Ovary (tissue), 3 donors: ENCODE measurements around the gene YBX1.

Source experiments
- CTCF ChIP-seq, 3 donors: fragments of 450-650 bp in 2 of 3; fragments of 200-600 bp in 1 of 3; IDR thresholded peaks; one replicate each; pipeline versions ENCODE4 v1.5.1 to v1.8.0; 2016 to 2022; ENCODE audit warnings: antibody characterized with exemption in 3 of 3, mild to moderate bottlenecking in 1 of 3
- EP300 ChIP-seq: sonication (generic); formaldehyde crosslinking; IDR thresholded peaks from one replicate; pipeline ENCODE4 v1.6.1; 2017; ENCODE audit warnings: antibody characterized with exemption
- POLR2A ChIP-seq: fragments of 450-650 bp; IDR thresholded peaks from one replicate; pipeline ENCODE4 v1.6.1; 2017; ENCODE audit warnings: antibody characterized with exemption, mild to moderate bottlenecking, moderate library complexity
- donor health status: DM: no; HTN: no; CAD: no.

- TF ChIP-seq POLR2A (no peak), CTCF (IDR thresholded peaks at IDR 0.05) (no peak), EP300 (no peak)
Measured at GRCh38 chr1:42680921-42681683, 1.1 kb upstream of the YBX1 start.
